Kidney epithelial cell (primary cell): ENCODE results near the gene KRT33A. TPM values are rescaled to one million over a fixed set of nuclear protein-coding genes. Genes with fewer than 3 reads are reported as not detected.

ENCODE experiments used
- DNase-seq: peaks from one replicate; pipeline ENCODE4 v3.0.0-alpha.2; 2010; ENCODE audit warnings: low read depth
- H3K27me3 ChIP-seq: 2 replicates; pipeline ENCODE4 v1.6.0; 2011; ENCODE audit warnings: low read length; ENCODE audit not compliant: control insufficient read depth, insufficient read depth
- H3K36me3 ChIP-seq: 2 replicates; pipeline ENCODE4 v1.5.1; 2011; ENCODE audit warnings: low read length; ENCODE audit not compliant: control insufficient read depth, insufficient read depth
- H3K4me3 ChIP-seq: 2 replicates; pipeline ENCODE4 v1.5.1; 2011; ENCODE audit warnings: low read depth, mild to moderate bottlenecking, control low read depth, low read length
- CTCF ChIP-seq: IDR thresholded peaks from 2 replicates; pipeline ENCODE4 v1.5.1; 2011; ENCODE audit warnings: mild to moderate bottlenecking, moderate library complexity, low read length, control low read depth, inconsistent platforms; ENCODE audit not compliant: insufficient read depth, poor library complexity, severe bottlenecking
- total RNA-seq: library from RNA; depleted of rRNA; stranded (reverse); fragments of >200 nt; gene quantifications from 2 replicates; pipeline ENCODE4 v1.2.3, GENCODE V29; 2015

The KRT33A gene
- total RNA-seq, 1 donor from 2014 or later = not detected

- DNase-seq = no peak
- Histone ChIP-seq H3K27me3 (peaks cover 6% of the 10 kb centered on the region), H3K36me3 (no peaks in the 10 kb centered on the region), H3K4me3 (no peak overlapping the region)
- no peak for TF ChIP-seq CTCF
These were observed 34.7 kb downstream of the KRT33A start for GRCh38 chr17:41315814-41316445.

GRCh38 chr17:41315204-41315794, 35.3 kb downstream of the KRT33A start, which contains the start of gene KRTAP17-1:
TSS of gene KRTAP17-1 (minus strand) at chr17:41315710. CDS start at chr17:41315650, 60 bp downstream.
- Histone ChIP-seq H3K27me3 (peaks cover 6% of the 10 kb centered on the region), H3K36me3 (no peaks in the 10 kb centered on the region), H3K4me3 (no peak within 1 kb of the TSS)
- no peak for DNase-seq
- TF ChIP-seq CTCF = no peak

- no peak for DNase-seq
- Histone ChIP-seq H3K27me3 (peaks cover 6% of the 10 kb centered on the region), H3K36me3 (no peaks in the 10 kb centered on the region), H3K4me3 (no peak overlapping the region)
- TF ChIP-seq CTCF = no peak
These were observed 39.5 kb downstream of the KRT33A start for GRCh38 chr17:41311111-41311510.

GRCh38 chr17:41308918-41309359, 41.7 kb downstream of the KRT33A start, which contains the start of gene KRTAP16-1:
TSS of gene KRTAP16-1 (minus strand) at chr17:41309309. CDS start at chr17:41309253, 56 bp downstream.
- Histone ChIP-seq H3K4me3 (no peak within 1 kb of the TSS), H3K36me3 (no peaks in the 10 kb centered on the region), H3K27me3 (no peaks in the 10 kb centered on the region)
- DNase-seq = no peak
- TF ChIP-seq CTCF = no peak

GRCh38 chr17:41308251-41308917, 42.2 kb downstream of the KRT33A start:
- no peaks in the 10 kb centered on the region for H3K36me3 ChIP-seq
- no peak overlapping the region for H3K4me3 ChIP-seq
- no peaks in the 10 kb centered on the region for H3K27me3 ChIP-seq
- no peak for TF ChIP-seq CTCF
- DNase-seq = no peak
